GM12892 (cell line): Measurements from ENCODE around the gene ZNF620.

Experiments used
- DNase-seq: peaks from one replicate; pipeline ENCODE4 v3.0.0; 2011; ENCODE audit not compliant: insufficient read length
- FAIRE-seq: peaks from 2 replicates; lab custom pipeline; 2011; peaks lifted over from hg19 to GRCh38; lab: Jason Lieb, UNC
- POLR2A ChIP-seq: IDR thresholded peaks from 2 replicates; pipeline ENCODE4 v1.6.1; 2011; ENCODE audit warnings: low read depth, low read length, control low read depth
- POLR2AphosphoS5 ChIP-seq: IDR thresholded peaks from 2 replicates; pipeline ENCODE4 v1.6.1; 2011; ENCODE audit warnings: low read depth, low read length, control low read depth
- TAF1 ChIP-seq: IDR thresholded peaks from 2 replicates; pipeline ENCODE4 v1.6.1; 2011; ENCODE audit warnings: low read depth, mild to moderate bottlenecking, control low read depth, low read length, borderline replicate concordance

ZNF620 gene

DNA sequence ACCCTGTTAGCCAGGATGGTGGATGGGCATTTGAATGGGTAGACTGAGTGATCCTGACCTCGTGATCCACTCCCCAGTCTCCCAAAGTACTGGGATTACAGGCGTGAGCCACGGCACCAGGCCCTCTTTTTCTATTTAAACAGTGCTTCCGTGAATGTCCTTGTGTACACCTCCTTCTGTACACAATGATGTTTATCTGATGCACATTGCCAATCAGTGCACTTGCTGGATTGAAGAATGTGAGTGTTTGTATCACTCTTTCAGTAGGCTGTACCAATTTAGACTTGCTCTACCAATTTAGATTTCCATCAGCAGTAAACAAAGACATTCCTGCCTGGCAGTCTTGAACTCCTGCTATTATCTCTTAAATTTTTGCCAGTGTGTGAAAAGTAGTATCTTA is 37.8 kb upstream of the ZNF620 start:
- TF ChIP-seq POLR2A (no peak), TAF1 (no peak), POLR2AphosphoS5 (no peak)
- no peak for FAIRE-seq
- DNase-seq, result no peak

DNA sequence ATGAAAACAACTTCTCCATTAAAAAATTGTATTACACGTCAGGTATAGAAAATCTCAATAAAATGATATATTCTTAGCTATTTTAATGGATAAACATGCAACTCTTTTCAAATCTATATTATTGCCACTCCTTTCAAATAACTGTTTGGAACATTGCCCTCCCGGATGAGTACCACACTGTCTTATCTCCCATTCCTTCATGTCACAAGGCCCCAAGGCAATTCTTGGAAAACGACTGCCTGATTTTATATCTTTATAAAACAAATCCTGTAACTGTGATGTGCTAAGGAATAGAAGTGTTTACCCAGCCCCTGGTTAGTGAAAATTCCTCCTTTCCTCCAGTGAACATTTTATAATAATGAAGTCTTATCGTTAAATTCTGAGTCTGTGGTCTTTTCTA is 35.1 kb upstream of the ZNF620 start:
- no peak for FAIRE-seq
- no peak for DNase-seq
- TF ChIP-seq POLR2A (no peak), POLR2AphosphoS5 (no peak), TAF1 (no peak)

DNA sequence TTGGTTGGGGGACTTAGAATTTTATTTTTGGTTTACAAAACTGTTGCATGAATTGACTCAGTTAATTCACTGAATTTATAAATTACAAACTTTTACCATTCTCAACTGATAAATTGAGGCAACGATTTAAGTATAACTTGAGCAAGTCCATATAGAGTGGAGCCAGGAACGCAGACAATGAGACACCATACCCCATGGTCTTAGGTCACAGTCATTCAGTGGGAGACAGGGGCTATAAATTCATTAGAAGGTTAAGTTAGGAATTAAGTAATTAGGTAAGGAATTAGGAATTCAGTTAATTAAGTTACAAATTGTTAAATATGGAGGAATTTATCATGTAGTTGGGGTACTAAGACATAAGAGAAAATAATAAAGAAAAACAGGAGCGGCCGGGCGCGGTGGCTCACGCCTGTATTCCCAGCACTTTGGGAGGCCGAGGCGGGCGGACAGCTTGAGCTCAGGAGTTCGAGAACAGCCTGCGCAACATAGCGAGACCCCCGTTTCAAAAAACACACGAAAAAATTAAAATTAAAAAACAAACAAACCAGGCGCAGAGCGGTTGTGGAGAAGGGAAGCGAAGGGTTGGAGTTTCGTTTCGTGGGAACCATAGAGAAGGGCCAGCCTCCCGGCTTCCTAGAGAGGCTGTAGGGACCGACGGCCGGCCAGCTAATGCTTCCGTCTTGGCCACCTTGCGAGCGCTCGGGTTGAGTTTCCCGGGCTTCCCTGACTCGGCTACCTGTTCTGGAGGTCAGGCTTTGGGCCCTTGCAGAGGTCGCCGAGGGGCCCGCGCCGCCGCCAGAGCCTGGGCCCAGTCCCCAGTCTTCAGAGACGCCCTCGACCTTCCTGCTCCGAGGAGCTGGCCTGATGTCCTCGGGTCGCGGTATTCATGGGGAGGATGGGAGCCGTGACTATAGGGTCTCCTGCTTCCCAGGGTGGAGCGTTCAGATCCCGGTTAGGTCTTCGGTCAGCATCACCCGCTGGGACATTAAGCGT is 29.1 kb upstream of the ZNF620 start, which contains the start of gene ZNF619:
Gene ZNF619 (plus strand): TSS at position 645 of the 993 bp plus-strand sequence. CDS start 858 bp downstream, outside the sequence.
- DNase-seq (peak; percentile 69), FAIRE-seq (no peak)
- TF ChIP-seq TAF1 (peak; percentile 66), POLR2AphosphoS5 (peak; percentile 48), POLR2A (peak; percentile 63; the same call in 1 of the 2 replicates)

DNA sequence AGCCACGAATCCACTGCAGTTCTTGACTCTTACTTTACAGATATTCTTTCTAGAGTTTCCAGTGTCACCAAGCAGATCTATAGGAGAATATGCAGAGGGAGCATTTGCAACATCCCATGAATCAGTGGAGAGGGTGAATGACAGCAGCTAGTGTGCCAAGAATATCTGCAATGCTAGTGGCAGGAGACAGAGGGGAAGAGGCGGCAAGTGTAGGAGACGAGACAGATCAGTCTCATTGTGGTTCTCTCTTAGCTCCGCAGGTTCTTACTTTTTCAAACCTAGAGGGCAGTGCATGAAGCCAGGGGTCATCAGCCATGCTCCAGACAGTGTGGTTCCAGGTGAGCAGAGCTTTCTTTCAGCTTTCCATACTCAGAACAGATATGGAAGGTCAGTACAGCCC is 28.2 kb upstream of the ZNF620 start:
- DNase-seq (no peak), FAIRE-seq (peak; percentile 24)
- TF ChIP-seq POLR2A (no peak), POLR2AphosphoS5 (no peak), TAF1 (no peak)

DNA sequence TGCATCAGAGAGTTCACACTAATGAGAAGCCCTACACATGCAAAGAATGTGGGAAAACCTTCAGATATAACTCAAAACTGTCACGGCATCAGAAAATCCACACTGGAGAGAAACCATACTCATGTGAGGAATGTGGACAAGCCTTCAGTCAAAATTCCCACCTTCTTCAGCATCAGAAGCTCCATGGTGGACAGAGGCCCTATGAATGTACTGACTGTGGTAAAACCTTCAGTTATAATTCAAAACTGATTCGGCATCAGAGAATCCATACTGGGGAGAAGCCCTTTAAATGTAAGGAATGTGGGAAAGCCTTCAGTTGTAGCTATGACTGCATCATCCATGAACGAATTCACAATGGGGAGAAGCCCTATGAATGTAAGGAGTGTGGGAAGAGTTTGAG is 18.7 kb upstream of the ZNF620 start:
- FAIRE-seq, result no peak
- TF ChIP-seq TAF1 (no peak), POLR2AphosphoS5 (no peak), POLR2A (no peak)

DNA sequence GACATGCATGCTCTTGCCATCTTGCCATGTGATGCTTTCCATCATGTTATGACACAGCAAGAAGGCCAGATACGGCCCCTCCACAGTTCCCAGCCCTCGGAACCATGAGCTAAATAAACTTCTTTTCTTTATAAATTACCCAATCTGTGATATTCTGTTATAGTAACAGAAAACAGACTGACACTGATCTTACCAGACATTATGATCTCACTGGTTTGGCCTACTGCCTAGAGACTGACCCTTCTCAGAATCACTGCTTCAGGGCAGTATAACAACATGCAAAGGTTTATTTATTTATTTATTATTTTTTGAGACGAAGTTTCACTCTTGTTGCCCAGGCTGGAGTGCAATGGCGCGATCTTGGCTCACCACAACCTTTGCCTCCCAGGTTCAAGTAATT is 14.9 kb upstream of the ZNF620 start:
- no peak for TF ChIP-seq POLR2A
- no peak for TF ChIP-seq TAF1
- no peak for TF ChIP-seq POLR2AphosphoS5
- FAIRE-seq, result no peak
- no peak for DNase-seq

More for the DNA sequence above, 18.7 kb upstream of the ZNF620 start:
- DNase-seq, result no peak

DNA sequence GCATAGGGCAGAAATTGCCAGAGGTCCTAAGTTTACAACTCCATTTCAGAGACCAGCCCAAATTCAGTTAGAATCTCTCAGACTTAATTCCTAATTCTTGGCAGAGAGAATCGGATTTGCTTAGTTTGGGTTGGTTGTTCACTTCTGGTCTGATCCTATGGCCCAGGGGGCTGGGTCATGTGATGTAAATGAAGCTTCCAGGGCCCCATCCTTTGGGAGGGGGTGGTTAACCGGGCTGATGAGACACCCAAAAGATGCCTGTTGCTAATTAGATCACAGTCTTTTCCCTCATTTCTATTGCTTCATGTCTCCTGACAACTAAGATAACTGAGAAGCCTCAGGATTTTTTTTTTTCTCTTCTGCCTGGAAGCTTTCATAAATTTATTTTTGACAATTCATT is 11.1 kb upstream of the ZNF620 start:
- FAIRE-seq (no peak), DNase-seq (no peak)
- TF ChIP-seq POLR2A (no peak), POLR2AphosphoS5 (no peak), TAF1 (no peak)

DNA sequence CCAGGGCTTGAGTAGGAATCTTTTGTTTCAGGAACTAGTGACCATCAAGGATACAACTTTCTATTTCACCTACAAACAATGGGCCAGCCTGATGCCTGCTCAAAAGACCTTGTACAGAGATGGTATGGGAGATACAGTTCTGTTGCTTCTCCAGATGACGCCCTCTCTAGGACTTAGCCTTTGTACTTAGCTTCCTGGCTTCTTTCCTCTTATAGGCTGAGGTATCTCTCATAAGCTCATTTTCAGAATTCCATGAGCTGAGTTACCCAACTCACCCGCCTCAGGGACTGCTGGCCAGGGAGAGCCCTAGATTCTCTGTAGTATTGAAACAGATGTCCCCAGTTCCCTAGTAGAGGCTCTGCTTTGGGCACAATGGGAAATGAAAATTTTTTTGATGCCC is 8.6 kb upstream of the ZNF620 start:
- FAIRE-seq (no peak), DNase-seq (no peak)
- TF ChIP-seq TAF1, result no peak
- no peak for TF ChIP-seq POLR2AphosphoS5
- no peak for TF ChIP-seq POLR2A

DNA sequence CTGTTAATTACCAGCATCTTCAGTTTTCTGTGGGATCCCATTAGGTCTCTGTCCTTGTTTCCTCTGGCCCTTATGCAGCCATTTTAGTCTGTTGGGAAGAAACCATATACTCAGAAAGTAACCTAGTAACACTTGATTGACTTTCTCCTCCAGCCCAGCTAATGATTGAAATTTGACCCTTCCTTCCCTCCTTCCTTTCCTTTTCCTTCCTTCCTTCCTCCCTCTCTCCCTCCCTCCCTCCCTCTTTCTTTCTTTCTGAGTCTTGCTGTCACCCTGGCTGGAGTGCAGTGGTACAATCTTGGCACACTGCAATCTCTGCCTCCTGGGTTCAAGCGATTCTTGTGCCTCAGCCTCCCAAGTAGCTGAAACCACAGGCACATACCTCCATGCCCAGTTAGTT is 5.9 kb upstream of the ZNF620 start:
- DNase-seq (no peak), FAIRE-seq (no peak)
- TF ChIP-seq POLR2A, result no peak

DNA sequence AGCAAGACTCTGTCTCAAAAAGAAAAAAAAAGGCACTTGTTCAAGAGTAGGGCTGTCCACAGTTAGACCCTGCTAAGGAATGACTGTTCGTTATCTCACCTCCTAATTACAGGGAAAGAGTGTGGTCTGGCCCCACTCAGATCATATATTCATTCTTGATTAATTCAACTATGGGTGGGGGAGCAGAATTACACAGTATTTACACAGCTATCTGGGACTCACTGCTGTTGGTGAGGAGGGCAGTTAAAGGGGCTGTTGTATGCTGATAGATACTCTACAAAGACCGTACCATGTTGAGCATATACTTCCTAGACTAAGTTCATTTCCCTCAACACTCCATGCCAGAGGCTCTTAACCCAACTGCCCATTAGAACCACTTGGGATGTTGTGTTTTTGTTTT is 3.8 kb upstream of the ZNF620 start:
- TF ChIP-seq TAF1 (no peak), POLR2A (no peak), POLR2AphosphoS5 (no peak)
- DNase-seq, result no peak
- no peak for FAIRE-seq

DNA sequence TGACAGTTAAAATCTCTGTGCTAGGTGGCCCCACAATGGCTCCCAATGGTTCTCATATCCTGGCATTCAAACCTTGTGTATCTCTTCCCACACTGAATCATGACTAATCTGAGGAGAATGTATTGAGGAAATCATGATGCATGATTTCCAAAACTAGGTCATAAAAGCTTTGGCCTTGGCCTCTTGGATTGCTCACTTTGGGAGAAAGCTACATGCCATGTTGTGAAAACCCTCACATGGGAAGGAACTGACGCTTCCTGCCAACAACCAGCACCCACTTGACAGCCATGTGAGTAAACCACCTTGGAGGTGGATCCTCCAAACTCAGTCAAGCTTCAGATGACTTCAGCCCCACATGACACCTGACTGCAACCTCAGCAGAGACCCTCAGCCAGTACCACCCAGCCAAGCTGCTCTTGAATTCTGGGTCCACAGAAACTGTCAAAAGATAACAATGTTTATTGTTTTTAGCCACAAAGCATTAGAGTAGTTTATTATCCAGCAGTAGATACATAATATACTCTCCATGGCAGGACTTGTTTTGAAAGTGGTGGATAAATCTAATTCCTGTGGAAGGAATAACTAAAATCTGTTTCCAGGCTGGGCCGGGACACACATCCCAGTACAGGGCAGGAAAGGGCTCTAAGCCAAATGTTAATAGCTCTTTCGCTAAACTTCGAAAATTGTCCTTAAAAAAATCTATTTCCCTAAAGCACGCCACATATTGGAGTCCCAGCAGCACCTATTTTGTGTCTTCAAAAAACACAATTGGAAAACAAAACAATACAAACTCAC is 1.0 kb upstream of the ZNF620 start:
- no peak for FAIRE-seq
- TF ChIP-seq TAF1 (no peak), POLR2A (no peak), POLR2AphosphoS5 (no peak)
- no peak for DNase-seq
